Measurements from ENCODE around the gene GLUL. TPM values are rescaled to one million over a fixed set of nuclear protein-coding genes. Genes with fewer than 3 reads are reported as not detected.

Gene GLUL
- total and polyA plus RNA-seq, 2 of the 4 experiments (the other 2 are of a cell fraction): 131 to 385 TPM

- Histone ChIP-seq H2AK5ac (ENCODE audit: low read depth, low read length) (no peak overlapping the region), H2AFZ (replicated peaks; ENCODE audit: low read length, poor library complexity) (no peak overlapping the region), H2BK5ac (ENCODE audit: low read depth, low read length, poor library complexity, severe bottlenecking) (no peak overlapping the region), H3K4me2 (ENCODE audit: low read depth, low read length) (no peak overlapping the region), H3K79me1 (ENCODE audit: low read depth in 1 of 2, low read length in 2 of 2) (no peaks in the 10 kb centered on the region), H3K23ac (ENCODE audit: low read depth, low read length) (no peak overlapping the region), H4K20me1 (ENCODE audit: insufficient read depth, low read length) (no peaks in the 10 kb centered on the region), H3K4me3 (ENCODE audit: insufficient read depth, low read depth, low read length) (no peak overlapping the region), H3K56ac (ENCODE audit: extremely low read depth, insufficient read depth, low read length) (no peak overlapping the region), H3K9me1 (ENCODE audit: insufficient read depth, low read length) (no peaks in the 10 kb centered on the region), H3K27ac (ENCODE audit: insufficient read depth, low read length) (no peak overlapping the region), H3K18ac (ENCODE audit: low read depth, low read length) (no peak overlapping the region), H3K36me3 (ENCODE audit: control insufficient read depth, insufficient read depth, low read length) (no peaks in the 10 kb centered on the region), H3K9ac (ENCODE audit: low read depth, low read length) (no peak overlapping the region), H4K5ac (ENCODE audit: low read depth, low read length) (no peak overlapping the region), H4K8ac (ENCODE audit: low read depth in 2 of 2, low read length in 2 of 2) (no peak overlapping the region), H2BK20ac (ENCODE audit: low read depth, low read length) (no peak overlapping the region), H2BK15ac (ENCODE audit: low read depth, low read length) (no peak overlapping the region), H3K9me3 (ENCODE audit: control insufficient read depth, insufficient read depth, low read length) (no peaks in the 10 kb centered on the region), H3K4me1 (ENCODE audit: control insufficient read depth, insufficient read depth, low read length) (no peaks in the 10 kb centered on the region), H3K14ac (replicated peaks; ENCODE audit: low read depth, low read length) (no peak overlapping the region), H4K91ac (ENCODE audit: insufficient read depth, low read depth, low read length) (no peak overlapping the region), H2BK120ac (ENCODE audit: low read depth, low read length) (no peak overlapping the region), H3K27me3 (ENCODE audit: control insufficient read depth, insufficient read depth, low read length) (no peaks in the 10 kb centered on the region; the same call in 1 of the 2 replicates), H2AK9ac (replicated peaks; ENCODE audit: low read depth, low read length, poor library complexity) (no peak overlapping the region), H3K4ac (ENCODE audit: low read depth, low read length) (no peak overlapping the region)
- intact Hi-C loops (cut with micrococcal nuclease): no loop called here
- no peak for TF ChIP-seq MAFK (IDR thresholded peaks at IDR 0.05; ENCODE audit: low read depth, low read length)
- no peak for TF ChIP-seq POLR2A (IDR thresholded peaks at IDR 0.05; ENCODE audit: low read depth, low read length)
- TF ChIP-seq NFE2L2 (IDR thresholded peaks at IDR 0.05; ENCODE audit: low read depth, low read length): no peak
- TF ChIP-seq MAZ (IDR thresholded peaks at IDR 0.05; ENCODE audit: borderline replicate concordance, low read depth, low read length): no peak
- no peak for TF ChIP-seq BHLHE40 (IDR thresholded peaks at IDR 0.05; ENCODE audit: low read depth, low read length)
- no peak for TF ChIP-seq CHD1 (IDR thresholded peaks at IDR 0.05; ENCODE audit: low read depth, low read length)
- TF ChIP-seq CEBPB (IDR thresholded peaks at IDR 0.05; ENCODE audit: low read depth, low read length): no peak
- no peak for TF ChIP-seq ELK1 (IDR thresholded peaks at IDR 0.05; ENCODE audit: borderline replicate concordance, low read depth, low read length)
- no peak for TF ChIP-seq RAD21 (IDR thresholded peaks at IDR 0.05; ENCODE audit: low read length)
- TF ChIP-seq CTCF (conservative IDR thresholded peaks at IDR 0.05; ENCODE audit: low read depth, low read length): no peak
- no peak for TF ChIP-seq RCOR1 (IDR thresholded peaks at IDR 0.05; ENCODE audit: insufficient replicate concordance, low read length)
- TF ChIP-seq RFX5 (IDR thresholded peaks at IDR 0.05; ENCODE audit: low read depth, low read length): no peak
- no peak for TF ChIP-seq SMC3 (IDR thresholded peaks at IDR 0.05; ENCODE audit: low read depth, low read length)
- no peak for TF ChIP-seq MXI1 (IDR thresholded peaks at IDR 0.05; ENCODE audit: borderline replicate concordance, low read depth, low read length)
- no peak for TF ChIP-seq FOS (IDR thresholded peaks at IDR 0.05; ENCODE audit: low read depth, low read length)
- no peak for TF ChIP-seq USF2 (IDR thresholded peaks at IDR 0.05; ENCODE audit: low read depth, low read length)
- dilution Hi-C loops (cut with HindIII; ENCODE audit: low sequenced_read_pairs, unreplicated experiment): no loop called here
- no peak for ATAC-seq (ENCODE audit: low read depth)
- ChIA-PET CTCF (interaction anchor here (1.5 kb wide), 1 partner anchor 17 kb away, joined by 3 read pairs; no protein-coding TSS in a partner anchor), POLR2A (ENCODE audit: unreplicated experiment) (no interaction called here)
- WGBS, 2 experiments (ENCODE audit: extremely low coverage in 2 of 2, insufficient read length in 1 of 2): no CpG with 5 or more reads among the region's 6 CpGs
- no peak for DNase-seq
- no TSS peak for BruUV-seq (replicated peaks)
- in situ Hi-C loops (cut with MboI; ENCODE audit: low sequenced_read_pairs): no loop called here
Measured at GRCh38 chr1:182413969-182414368, 22.4 kb upstream of the GLUL start.
